Measurements from ENCODE around the gene FOXS1. TPM values are rescaled to one million over a fixed set of nuclear protein-coding genes. Genes with fewer than 3 reads are reported as not detected.

Gene FOXS1
- total and polyA plus RNA-seq, 2 experiments from 2014 or later: 0.87 to 1.1 TPM

GRCh38 chr20:31809661-31810060 lies 35.7 kb downstream of the FOXS1 start:
- WGBS (ENCODE audit: low lambda C conversion rate, missing lambda C conversion rate): 79% methylated on average over 3 of the region's 3 CpGs
- no peak overlapping the region for H2AFZ ChIP-seq
- no peak for TF ChIP-seq EZH2phosphoT487 (IDR thresholded peaks at IDR 0.05; ENCODE audit: low read depth, severe bottlenecking, unreplicated experiment)
- TF ChIP-seq CTCF (IDR thresholded peaks at IDR 0.05; ENCODE audit: poor library complexity): no peak
- TF ChIP-seq EZH2 (IDR thresholded peaks at IDR 0.05; ENCODE audit: borderline replicate concordance): no peak

GRCh38 chr20:31808481-31808880 lies 36.9 kb downstream of the FOXS1 start:
- no peaks in the 10 kb centered on the region for H4K20me1 ChIP-seq (ENCODE audit: insufficient read depth, poor library complexity, severe bottlenecking)
- H3K4me3 ChIP-seq: no peak overlapping the region
- no peaks in the 10 kb centered on the region for H3K79me2 ChIP-seq
- 93% methylated on average over 3 of the region's 3 CpGs for WGBS (ENCODE audit: low lambda C conversion rate, missing lambda C conversion rate)
- no peak for TF ChIP-seq EZH2 (IDR thresholded peaks at IDR 0.05; ENCODE audit: borderline replicate concordance)
- no peak overlapping the region for H3K4me2 ChIP-seq
- no peaks in the 10 kb centered on the region for H3K27me3 ChIP-seq
- no peaks in the 10 kb centered on the region for H3K9me3 ChIP-seq (ENCODE audit: low read depth)
- no peak overlapping the region for H2AFZ ChIP-seq
- no peak for DNase-seq (ENCODE audit: low spot score)
- H3K27ac ChIP-seq: no peak overlapping the region
- no peaks in the 10 kb centered on the region for H3K9me2 ChIP-seq (replicated peaks; ENCODE audit: insufficient read depth)
- no peaks in the 10 kb centered on the region for H3K36me3 ChIP-seq (replicated peaks; ENCODE audit: insufficient read depth, low read depth)
- peaks cover 10% of the 10 kb centered on the region for H3K4me1 ChIP-seq (ENCODE audit: insufficient read depth)

More at GRCh38 chr20:31809661-31810060, 35.7 kb downstream of the FOXS1 start:
- no peaks in the 10 kb centered on the region for H3K79me2 ChIP-seq
- H3K4me1 ChIP-seq (ENCODE audit: insufficient read depth): peaks cover 10% of the 10 kb centered on the region
- no peaks in the 10 kb centered on the region for H3K36me3 ChIP-seq (replicated peaks; ENCODE audit: insufficient read depth, low read depth)
- H3K27ac ChIP-seq: no peak overlapping the region
- H3K4me2 ChIP-seq: no peak overlapping the region
- H3K4me3 ChIP-seq: no peak overlapping the region
- no peaks in the 10 kb centered on the region for H3K27me3 ChIP-seq
- H3K9me3 ChIP-seq (ENCODE audit: low read depth): no peaks in the 10 kb centered on the region
- H4K20me1 ChIP-seq (ENCODE audit: insufficient read depth, poor library complexity, severe bottlenecking): no peaks in the 10 kb centered on the region
- no peaks in the 10 kb centered on the region for H3K9me2 ChIP-seq (replicated peaks; ENCODE audit: insufficient read depth)
- no peak for DNase-seq (ENCODE audit: low spot score)

GRCh38 chr20:31806564-31807355 lies 38.6 kb downstream of the FOXS1 start:
- TF ChIP-seq EZH2phosphoT487 (IDR thresholded peaks at IDR 0.05; ENCODE audit: low read depth, severe bottlenecking, unreplicated experiment) (no peak), CTCF (IDR thresholded peaks at IDR 0.05; ENCODE audit: poor library complexity) (no peak), EZH2 (IDR thresholded peaks at IDR 0.05; ENCODE audit: borderline replicate concordance) (no peak)
- Histone ChIP-seq H3K27ac (no peak overlapping the region), H3K27me3 (no peaks in the 10 kb centered on the region), H4K20me1 (ENCODE audit: insufficient read depth, poor library complexity, severe bottlenecking) (no peaks in the 10 kb centered on the region), H3K4me2 (no peak overlapping the region), H3K9me3 (ENCODE audit: low read depth) (no peaks in the 10 kb centered on the region), H3K4me1 (ENCODE audit: insufficient read depth) (peaks cover under 1% of the 10 kb centered on the region), H3K4me3 (no peak overlapping the region), H2AFZ (no peak overlapping the region), H3K79me2 (no peaks in the 10 kb centered on the region), H3K9me2 (replicated peaks; ENCODE audit: insufficient read depth) (no peaks in the 10 kb centered on the region), H3K36me3 (replicated peaks; ENCODE audit: insufficient read depth, low read depth) (no peaks in the 10 kb centered on the region)
- WGBS (ENCODE audit: low lambda C conversion rate, missing lambda C conversion rate): 85% methylated on average over 8 of the region's 8 CpGs
- no peak for DNase-seq (ENCODE audit: low spot score)

- Histone ChIP-seq H3K9me2 (replicated peaks; ENCODE audit: insufficient read depth) (no peaks in the 10 kb centered on the region), H3K79me2 (no peaks in the 10 kb centered on the region), H2AFZ (no peak overlapping the region), H3K27me3 (no peaks in the 10 kb centered on the region), H4K20me1 (ENCODE audit: insufficient read depth, poor library complexity, severe bottlenecking) (no peaks in the 10 kb centered on the region), H3K27ac (no peak overlapping the region), H3K4me2 (no peak overlapping the region), H3K36me3 (replicated peaks; ENCODE audit: insufficient read depth, low read depth) (no peaks in the 10 kb centered on the region), H3K9me3 (ENCODE audit: low read depth) (no peaks in the 10 kb centered on the region), H3K4me3 (no peak overlapping the region), H3K4me1 (ENCODE audit: insufficient read depth) (no peaks in the 10 kb centered on the region)
- TF ChIP-seq CTCF (IDR thresholded peaks at IDR 0.05; ENCODE audit: poor library complexity): no peak
- TF ChIP-seq EZH2phosphoT487 (IDR thresholded peaks at IDR 0.05; ENCODE audit: low read depth, severe bottlenecking, unreplicated experiment): no peak
- TF ChIP-seq EZH2 (IDR thresholded peaks at IDR 0.05; ENCODE audit: borderline replicate concordance): no peak
- WGBS (ENCODE audit: low lambda C conversion rate, missing lambda C conversion rate): 94% methylated on average over 7 of the region's 7 CpGs
- no peak for DNase-seq (ENCODE audit: low spot score)
These were observed 41.7 kb downstream of the FOXS1 start for GRCh38 chr20:31803552-31804291.
